AG09309 (cell line): Measurements from ENCODE around the gene SLC35F2.
"Not testable (repeated sequence)": the region's sequence is repeated elsewhere in the genome, so short reads cannot be mapped to it uniquely, and the experiment has no call there.

Experiments
- DNase-seq: peaks from one replicate; pipeline ENCODE4 v3.0.0-alpha.2; 2010; ENCODE audit warnings: low read depth
- H3K4me3 ChIP-seq: 2 replicates; pipeline ENCODE4 v1.5.1; 2011; ENCODE audit warnings: mild to moderate bottlenecking, low read depth, low read length, moderate library complexity; ENCODE audit not compliant: control insufficient read depth
- TF ChIP-seq, protein P1 (sequence below): IDR thresholded peaks from 2 replicates; pipeline ENCODE4 v1.5.1; 2011; ENCODE audit warnings: mild to moderate bottlenecking, low read depth, low read length, inconsistent platforms; ENCODE audit not compliant: insufficient read depth, control insufficient read depth; ENCODE audit errors: missing control alignments

The SLC35F2 gene, protein sequence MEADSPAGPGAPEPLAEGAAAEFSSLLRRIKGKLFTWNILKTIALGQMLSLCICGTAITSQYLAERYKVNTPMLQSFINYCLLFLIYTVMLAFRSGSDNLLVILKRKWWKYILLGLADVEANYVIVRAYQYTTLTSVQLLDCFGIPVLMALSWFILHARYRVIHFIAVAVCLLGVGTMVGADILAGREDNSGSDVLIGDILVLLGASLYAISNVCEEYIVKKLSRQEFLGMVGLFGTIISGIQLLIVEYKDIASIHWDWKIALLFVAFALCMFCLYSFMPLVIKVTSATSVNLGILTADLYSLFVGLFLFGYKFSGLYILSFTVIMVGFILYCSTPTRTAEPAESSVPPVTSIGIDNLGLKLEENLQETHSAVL

DNA sequence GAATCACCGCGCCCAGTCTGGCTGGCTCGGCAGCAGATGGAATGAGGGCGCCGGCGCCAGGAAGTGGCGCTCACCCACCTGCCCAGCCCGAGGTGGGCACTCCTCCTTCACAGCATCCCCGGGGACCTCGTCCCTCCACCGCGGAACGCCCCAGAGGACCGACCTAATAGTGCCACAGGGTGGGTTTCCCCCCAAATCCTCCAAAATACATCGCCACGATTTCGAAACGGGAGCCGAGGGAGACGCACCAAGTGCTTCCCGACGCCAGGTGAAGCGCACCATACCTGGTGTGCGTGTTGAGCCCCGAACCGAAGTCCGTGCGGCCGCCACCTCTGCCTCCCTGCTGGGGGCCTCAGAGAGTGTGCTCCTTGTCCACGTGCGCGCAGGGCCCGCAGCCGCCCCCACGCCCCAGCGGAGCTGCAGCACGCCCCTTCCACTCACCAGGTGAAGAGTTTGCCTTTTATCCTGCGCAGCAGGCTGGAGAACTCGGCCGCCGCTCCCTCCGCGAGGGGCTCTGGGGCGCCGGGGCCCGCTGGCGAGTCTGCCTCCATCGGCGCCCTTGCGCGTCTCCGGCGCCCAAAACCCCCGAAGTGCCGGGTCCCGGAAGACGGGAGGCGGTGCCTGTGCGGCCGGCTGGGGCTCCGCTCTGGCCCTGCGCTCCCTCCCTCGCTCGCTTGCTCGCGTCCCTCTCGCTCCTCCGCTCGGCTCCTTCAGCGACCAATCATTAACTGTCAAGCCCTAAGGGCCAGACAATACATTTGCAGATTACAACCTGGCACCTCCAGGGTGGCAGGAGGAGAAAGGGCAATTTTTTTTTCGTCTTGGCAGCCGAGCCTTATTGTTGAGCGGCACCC is at the start of gene SLC35F2:
Gene SLC35F2 (minus strand): TSS at position 571 of the 854 bp plus-strand sequence. CDS start 20 bp downstream, at position 551.
- H3K4me3 ChIP-seq: peak within 1 kb of the TSS; percentile 74
- no peak for DNase-seq
- TF ChIP-seq, protein P1, sequence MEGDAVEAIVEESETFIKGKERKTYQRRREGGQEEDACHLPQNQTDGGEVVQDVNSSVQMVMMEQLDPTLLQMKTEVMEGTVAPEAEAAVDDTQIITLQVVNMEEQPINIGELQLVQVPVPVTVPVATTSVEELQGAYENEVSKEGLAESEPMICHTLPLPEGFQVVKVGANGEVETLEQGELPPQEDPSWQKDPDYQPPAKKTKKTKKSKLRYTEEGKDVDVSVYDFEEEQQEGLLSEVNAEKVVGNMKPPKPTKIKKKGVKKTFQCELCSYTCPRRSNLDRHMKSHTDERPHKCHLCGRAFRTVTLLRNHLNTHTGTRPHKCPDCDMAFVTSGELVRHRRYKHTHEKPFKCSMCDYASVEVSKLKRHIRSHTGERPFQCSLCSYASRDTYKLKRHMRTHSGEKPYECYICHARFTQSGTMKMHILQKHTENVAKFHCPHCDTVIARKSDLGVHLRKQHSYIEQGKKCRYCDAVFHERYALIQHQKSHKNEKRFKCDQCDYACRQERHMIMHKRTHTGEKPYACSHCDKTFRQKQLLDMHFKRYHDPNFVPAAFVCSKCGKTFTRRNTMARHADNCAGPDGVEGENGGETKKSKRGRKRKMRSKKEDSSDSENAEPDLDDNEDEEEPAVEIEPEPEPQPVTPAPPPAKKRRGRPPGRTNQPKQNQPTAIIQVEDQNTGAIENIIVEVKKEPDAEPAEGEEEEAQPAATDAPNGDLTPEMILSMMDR: no peak

DNA sequence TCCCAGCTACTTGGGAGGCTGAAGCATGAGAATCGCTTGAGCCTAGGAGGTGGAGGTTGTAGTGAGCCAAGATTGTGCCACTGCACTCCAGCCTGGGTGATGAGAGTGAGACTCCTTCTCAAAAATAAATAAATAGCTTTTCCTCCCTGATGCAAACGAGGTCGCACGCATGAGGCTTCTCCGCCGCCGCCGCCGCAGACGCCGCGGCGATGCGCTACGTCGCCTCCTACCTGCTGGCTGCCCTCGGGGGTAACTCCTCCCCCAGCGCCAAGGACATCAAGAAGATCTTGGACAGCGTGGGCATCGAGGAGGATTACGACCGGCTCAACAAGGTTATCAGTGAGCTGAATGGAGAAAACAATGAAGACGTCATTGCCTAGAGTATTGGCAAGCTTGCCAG is 49.6 kb upstream of the SLC35F2 start:
- no peak for DNase-seq
- TF ChIP-seq, protein P1: no peak

DNA sequence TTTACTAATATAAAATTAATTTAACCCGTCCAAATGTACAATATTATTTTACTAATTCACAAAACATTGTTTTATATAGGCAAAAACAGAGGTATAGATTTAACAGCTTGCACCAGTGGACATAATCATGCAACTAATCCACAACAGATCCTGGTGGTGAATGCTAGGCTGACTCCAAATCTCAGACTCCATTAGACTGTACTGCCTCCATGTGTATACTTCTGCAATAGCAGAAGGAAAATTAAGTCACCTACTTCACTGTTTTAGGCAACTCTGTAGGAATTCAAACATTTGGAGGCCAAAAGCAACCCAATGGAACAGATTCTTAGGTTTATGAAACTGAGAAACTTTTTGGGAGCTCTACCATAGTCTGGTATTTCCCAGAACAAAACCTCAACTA is 39.7 kb upstream of the SLC35F2 start:
- TF ChIP-seq, protein P1: peak; percentile 65
- peak; percentile 18 for DNase-seq
- no peak overlapping the region for H3K4me3 ChIP-seq

More for the DNA sequence above, 49.6 kb upstream of the SLC35F2 start:
- no peak overlapping the region for H3K4me3 ChIP-seq

DNA sequence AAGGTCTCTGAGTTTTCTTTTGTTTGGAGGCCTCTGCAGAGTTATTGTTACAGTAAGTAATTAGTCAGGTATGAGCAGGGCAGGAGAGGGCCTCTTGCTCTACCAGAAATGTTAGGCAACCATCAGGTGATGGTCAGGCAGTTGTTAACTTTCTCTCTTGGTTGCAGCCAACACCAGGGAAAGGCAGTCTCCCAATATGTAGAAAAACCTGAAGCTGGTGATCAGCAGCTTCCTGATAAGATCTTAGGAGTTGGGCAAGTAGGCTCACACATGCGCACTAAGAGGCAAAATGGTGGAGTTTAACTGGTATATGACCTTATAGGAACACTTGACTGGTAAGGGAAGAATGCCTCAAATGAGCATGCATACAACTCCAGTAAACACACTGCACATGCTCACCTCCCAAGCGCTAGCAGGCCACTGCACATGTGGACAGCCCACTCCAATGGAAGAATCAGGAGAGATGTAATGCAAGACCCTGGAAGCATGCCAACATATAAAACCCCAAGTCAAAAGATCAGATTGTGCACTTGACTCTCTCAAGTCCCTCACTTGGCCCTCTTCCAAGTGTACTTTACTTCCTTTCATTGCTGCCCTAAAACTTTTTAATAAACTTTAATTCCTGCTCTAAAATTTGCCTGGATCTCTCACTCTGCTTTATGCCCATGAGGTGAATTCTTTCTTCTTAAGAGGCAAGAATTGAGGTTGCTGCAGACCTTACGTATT is 23.7 kb upstream of the SLC35F2 start:
- TF ChIP-seq, protein P1: no peak
- DNase-seq: no peak
- no peak overlapping the region for H3K4me3 ChIP-seq

DNA sequence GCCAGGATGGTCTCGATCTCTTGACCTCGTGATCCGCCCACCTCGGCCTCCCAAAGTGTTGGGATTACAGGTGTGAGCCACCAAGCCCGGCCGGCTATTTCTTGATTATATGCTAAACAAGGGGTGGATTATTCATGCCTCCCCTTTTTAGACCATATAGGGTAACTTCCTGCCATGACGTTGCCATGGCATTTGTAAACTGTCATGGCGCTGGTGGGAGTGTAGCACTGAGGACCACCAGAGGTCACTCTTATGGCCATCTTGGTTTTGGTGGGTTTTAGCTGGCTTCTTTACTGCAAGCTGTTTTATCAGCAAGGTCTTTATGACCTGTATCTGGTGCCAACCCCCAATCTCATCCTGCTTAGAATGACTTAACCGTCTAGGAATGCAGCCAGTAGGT is 22.9 kb upstream of the SLC35F2 start:
- DNase-seq, H3K4me3 ChIP-seq: not testable (repeated sequence)

DNA sequence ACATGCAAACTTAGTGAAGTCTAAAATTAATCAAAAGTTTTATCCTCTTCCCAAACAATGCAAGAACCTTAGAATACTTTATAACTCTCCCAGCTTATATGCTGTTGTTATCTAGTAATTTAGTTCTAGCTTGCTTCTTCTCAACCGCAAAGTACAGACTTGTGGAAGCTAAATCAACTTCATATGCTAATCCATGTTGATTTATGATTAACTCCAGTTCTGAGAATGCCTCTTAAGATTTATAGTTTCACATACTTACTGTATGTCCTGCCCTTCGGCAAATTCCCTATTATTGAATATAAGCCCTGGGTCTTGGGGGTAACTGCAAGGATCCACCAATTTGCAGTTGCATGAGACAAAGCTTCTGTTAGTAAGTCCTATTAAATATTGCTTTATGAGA is 17.6 kb upstream of the SLC35F2 start:
- TF ChIP-seq, protein P1: no peak
- DNase-seq: no peak

More for the DNA sequence above, 17.6 kb upstream of the SLC35F2 start:
- no peak overlapping the region for H3K4me3 ChIP-seq
